H1 (cell line): ENCODE measurements around the gene TNFRSF13B. TPM values are rescaled to one million over a fixed set of nuclear protein-coding genes. Genes with fewer than 3 reads are reported as not detected.
A peak's percentile ranks its signal among the peaks of the same experiment; 100 is the strongest.

Source experiments
- CTCF ChIA-PET: fragments of 300-600 bp; sonication (Branson Sonifier 250); formaldehyde crosslinking; loops from one replicate; lab custom pipeline; 2021; ENCODE audit not compliant: partially characterized antibody; lab: Charles Lee
- POLR2A ChIA-PET: fragments of 300-600 bp; sonication (Branson Sonifier 250); formaldehyde crosslinking; loops from one replicate; lab custom pipeline; 2021; ENCODE audit warnings: inconsistent platforms; ENCODE audit not compliant: partially characterized antibody; lab: Charles Lee
- DNase-seq, 2 experiments: peaks; one replicate each; pipeline versions ENCODE4 v3.0.0 to v3.0.0-alpha.2; 2010 to 2022; ENCODE audit warnings: low spot score in 2 of 2, low read depth in 1 of 2, mixed read lengths in 1 of 2
- FAIRE-seq: peaks from 2 replicates; lab custom pipeline; 2011; peaks lifted over from hg19 to GRCh38; lab: Jason Lieb, UNC
- H2AFZ ChIP-seq: 2 replicates; pipeline ENCODE4 v1.8.1; 2012; ENCODE audit warnings: low read length, inconsistent platforms
- H2AK5ac ChIP-seq: 2 replicates; pipeline ENCODE4 v1.6.1; 2013; ENCODE audit warnings: low read depth, low read length
- H2BK120ac ChIP-seq: replicated peaks from 2 replicates; pipeline ENCODE3; 2013; ENCODE audit warnings: low read depth, low read length, inconsistent platforms
- H2BK12ac ChIP-seq: 2 replicates; pipeline ENCODE4 v1.6.1; 2013; ENCODE audit warnings: low read depth, low read length
- H2BK15ac ChIP-seq: 2 replicates; pipeline ENCODE4 v1.6.1; 2013; ENCODE audit warnings: low read length
- H2BK20ac ChIP-seq: 2 replicates; pipeline ENCODE4 v1.6.1; 2013; ENCODE audit warnings: low read length
- H2BK5ac ChIP-seq: 2 replicates; pipeline ENCODE4 v1.6.1; 2013; ENCODE audit warnings: low read depth, low read length
- H3K14ac ChIP-seq: 2 replicates; pipeline ENCODE4 v1.6.1; 2013; ENCODE audit warnings: inconsistent platforms; ENCODE audit not compliant: insufficient read length
- H3K18ac ChIP-seq: 2 replicates; pipeline ENCODE4 v1.6.1; 2013; ENCODE audit warnings: low read length; ENCODE audit errors: extremely low read depth
- H3K23ac ChIP-seq: 2 replicates; pipeline ENCODE4 v1.6.1; 2013; ENCODE audit warnings: inconsistent platforms; ENCODE audit not compliant: insufficient read length
- H3K23me2 ChIP-seq: 2 replicates; pipeline ENCODE4 v1.6.1; 2013; ENCODE audit warnings: low read depth, low read length
- H3K27ac ChIP-seq: 2 replicates; pipeline ENCODE4 v1.6.1; 2011; ENCODE audit warnings: low read depth, low read length, inconsistent platforms
- H3K27me3 ChIP-seq, 4 experiments: replicated peaks in 1 of 4; 1 replicate in 1 of 4; 2 replicates in 3 of 4; pipeline versions ENCODE4 v1.6.1 to v1.8.1; 2011 to 2013; ENCODE audit warnings: low read length in 3 of 4, mild to moderate bottlenecking in 3 of 4, inconsistent platforms in 2 of 4, mixed read lengths in 2 of 4, moderate library complexity in 1 of 4; ENCODE audit not compliant: control insufficient read depth in 3 of 4, insufficient read depth in 3 of 4; ENCODE audit errors: extremely low read depth in 1 of 4
- H3K36me3 ChIP-seq, 4 experiments: 2 replicates each; pipeline versions ENCODE4 v1.6.1 to v1.8.1; 2011 to 2013; ENCODE audit warnings: mild to moderate bottlenecking in 4 of 4, low read length in 3 of 4, moderate library complexity in 2 of 4, control low read depth in 1 of 4, inconsistent platforms in 1 of 4; ENCODE audit not compliant: insufficient read depth in 4 of 4, control insufficient read depth in 2 of 4
- H3K4ac ChIP-seq: replicated peaks from 2 replicates; pipeline ENCODE3; 2013; ENCODE audit warnings: low read length, low read depth, mixed read lengths, inconsistent platforms; ENCODE audit not compliant: insufficient read length
- H3K4me1 ChIP-seq, 4 experiments: replicated peaks in 1 of 4; 1 replicate in 1 of 4; 2 replicates in 3 of 4; pipeline versions ENCODE4 v1.6.1 to v1.8.1; 2011 to 2013; ENCODE audit warnings: low read length in 3 of 4, inconsistent platforms in 2 of 4, mixed read lengths in 1 of 4; ENCODE audit not compliant: insufficient read depth in 4 of 4, control insufficient read depth in 3 of 4
- H3K4me2 ChIP-seq, 2 experiments: 2 replicates each; pipeline versions ENCODE4 v1.6.1 to v1.8.1; 2011 to 2013; ENCODE audit warnings: low read depth in 2 of 2, low read length in 2 of 2, control low read depth in 1 of 2, inconsistent platforms in 1 of 2, mild to moderate bottlenecking in 1 of 2; ENCODE audit not compliant: insufficient read depth in 1 of 2
- H3K4me3 ChIP-seq, 4 experiments: fragments of 200-600, 300-600 bp in 1 of 4; sonication (generic), shearing (Covaris generic), sonication (Bioruptor Twin) in 1 of 4; 2 replicates each; pipeline versions ENCODE4 v1.5.1 to v1.8.1; 2011 to 2016; ENCODE audit warnings: low read length in 4 of 4, low read depth in 3 of 4, control low read depth in 2 of 4, inconsistent platforms in 2 of 4, mild to moderate bottlenecking in 2 of 4, mixed read lengths in 1 of 4, moderate library complexity in 1 of 4; ENCODE audit not compliant: insufficient read depth in 2 of 4; ENCODE audit errors: extremely low read depth in 1 of 4
- H3K56ac ChIP-seq: replicated peaks from 2 replicates; pipeline ENCODE3; 2013; ENCODE audit warnings: low read depth, mild to moderate bottlenecking, mixed read lengths, low read length, inconsistent platforms; ENCODE audit not compliant: insufficient read length
- H3K79me1 ChIP-seq: 2 replicates; pipeline ENCODE4 v1.6.1; 2013; ENCODE audit warnings: low read depth, low read length, control low read depth
- H3K79me2 ChIP-seq, 2 experiments: 2 replicates each; pipeline versions ENCODE4 v1.6.1 to v1.8.1; 2012 to 2013; ENCODE audit warnings: low read length in 2 of 2, mild to moderate bottlenecking in 2 of 2, inconsistent platforms in 1 of 2; ENCODE audit not compliant: insufficient read depth in 2 of 2, control insufficient read depth in 1 of 2
- H3K9ac ChIP-seq, 4 experiments: replicated peaks in 1 of 4; 1 replicate in 1 of 4; 2 replicates in 3 of 4; pipeline versions ENCODE4 v1.6.1 to v1.8.1; 2011 to 2013; ENCODE audit warnings: low read depth in 3 of 4, low read length in 3 of 4, control low read depth in 2 of 4, mild to moderate bottlenecking in 2 of 4, moderate library complexity in 2 of 4, inconsistent platforms in 1 of 4; ENCODE audit errors: extremely low read depth in 1 of 4
- H3K9me3 ChIP-seq, 2 experiments: 2 replicates each; pipeline versions ENCODE4 v1.6.1 to v1.8.1; 2012 to 2013; ENCODE audit warnings: mild to moderate bottlenecking in 2 of 2, moderate library complexity in 2 of 2, control low read depth in 1 of 2, inconsistent platforms in 1 of 2, low read depth in 1 of 2, low read length in 1 of 2, mixed read lengths in 1 of 2; ENCODE audit not compliant: insufficient read depth in 2 of 2
- H4K20me1 ChIP-seq, 2 experiments: replicated peaks in 1 of 2; 2 replicates each; pipeline versions ENCODE3 to v1.8.1; 2011 to 2013; ENCODE audit warnings: inconsistent platforms in 2 of 2, low read length in 2 of 2, mild to moderate bottlenecking in 1 of 2; ENCODE audit not compliant: insufficient read depth in 2 of 2, control insufficient read depth in 1 of 2
- H4K5ac ChIP-seq: 2 replicates; pipeline ENCODE4 v1.6.1; 2013; ENCODE audit warnings: low read length, low read depth, mixed read lengths, inconsistent platforms; ENCODE audit not compliant: insufficient read length
- H4K8ac ChIP-seq: 2 replicates; pipeline ENCODE4 v1.8.0; 2013; ENCODE audit warnings: mild to moderate bottlenecking, moderate library complexity, low read length, inconsistent platforms; ENCODE audit not compliant: insufficient read depth; ENCODE audit errors: extremely low read depth
- H4K91ac ChIP-seq: replicated peaks from 2 replicates; pipeline ENCODE3; 2013; ENCODE audit warnings: low read length, mixed read lengths, inconsistent platforms; ENCODE audit not compliant: insufficient read length
- JUN ChIP-seq: IDR thresholded peaks from 2 replicates; pipeline ENCODE4 v1.6.1; 2011; ENCODE audit warnings: low read depth, mild to moderate bottlenecking, improper control_type of control experiment, low read length
- PHF8 ChIP-seq: fragments of 200-600 bp; sonication (generic); conservative IDR thresholded peaks from 2 replicates; pipeline ENCODE4 v1.7.1; 2012; ENCODE audit warnings: low read depth, mild to moderate bottlenecking, inconsistent platforms, low read length, moderate library complexity
- SP2 ChIP-seq: IDR thresholded peaks from 2 replicates; pipeline ENCODE4 v1.6.1; 2012; ENCODE audit warnings: mild to moderate bottlenecking, low read length, inconsistent platforms
- TCF12 ChIP-seq: IDR thresholded peaks from 2 replicates; pipeline ENCODE4 v1.6.1; 2011; ENCODE audit warnings: low read depth, mild to moderate bottlenecking, low read length
- WGBS, 2 experiments: shearing (Covaris generic) in 1 of 2; methylation state at CpG; one replicate each; pipeline versions ENCODE4 v1.1.6 to v1.1.7; 2013 to 2015; ENCODE audit warnings: low lambda C conversion rate in 2 of 2, mixed read lengths in 2 of 2, inconsistent platforms in 1 of 2, low coverage in 1 of 2, missing lambda C conversion rate in 1 of 2; ENCODE audit not compliant: insufficient replicate concordance in 2 of 2, insufficient coverage in 1 of 2, insufficient read length in 1 of 2; ENCODE audit errors: extremely low coverage in 1 of 2, missing lambda C conversion rate in 1 of 2; 5-methylcytosine and 5-hydroxymethylcytosine counted together
- polyA plus RNA-seq, 7 experiments: library from polyadenylated mRNA; depleted of rRNA in 3 of 7; stranded (reverse) in 5 of 7; unstranded in 2 of 7; fragments of >200 nt in 5 of 7; fragments of 200-250 nt in 2 of 7; gene quantifications; 1 replicate in 5 of 7; 2 replicates in 1 of 7; 4 replicates in 1 of 7; pipeline versions ENCODE4 v1.2.1 to v1.2.3, GENCODE V29; 2011 to 2013; ENCODE audit warnings: missing spikeins in 2 of 7, mixed read lengths in 2 of 7
- total RNA-seq: library from RNA; stranded (reverse); fragmentation: NEBNext Ultra II Directional; extraction: Animal tissue kit (Norgen Biotek cat#: 25700); gene quantifications from 2 replicates; pipeline ENCODE4 v1.2.1, GENCODE V29; 2021
- TF ChIP-seq, protein P1 (sequence below): IDR thresholded peaks from 2 replicates; pipeline ENCODE4 v1.6.1; 2011; ENCODE audit warnings: low read depth, mild to moderate bottlenecking, low read length; ENCODE audit not compliant: insufficient read depth
- TF ChIP-seq, protein P2 (sequence below): IDR thresholded peaks from 2 replicates; pipeline ENCODE4 v1.6.1; 2012; ENCODE audit warnings: inconsistent platforms

The TNFRSF13B gene
- total and polyA plus RNA-seq, 2 of the 8 experiments (the other 6 are each of a cell fraction or from before 2014, with no cell fraction given): not detected

DNA sequence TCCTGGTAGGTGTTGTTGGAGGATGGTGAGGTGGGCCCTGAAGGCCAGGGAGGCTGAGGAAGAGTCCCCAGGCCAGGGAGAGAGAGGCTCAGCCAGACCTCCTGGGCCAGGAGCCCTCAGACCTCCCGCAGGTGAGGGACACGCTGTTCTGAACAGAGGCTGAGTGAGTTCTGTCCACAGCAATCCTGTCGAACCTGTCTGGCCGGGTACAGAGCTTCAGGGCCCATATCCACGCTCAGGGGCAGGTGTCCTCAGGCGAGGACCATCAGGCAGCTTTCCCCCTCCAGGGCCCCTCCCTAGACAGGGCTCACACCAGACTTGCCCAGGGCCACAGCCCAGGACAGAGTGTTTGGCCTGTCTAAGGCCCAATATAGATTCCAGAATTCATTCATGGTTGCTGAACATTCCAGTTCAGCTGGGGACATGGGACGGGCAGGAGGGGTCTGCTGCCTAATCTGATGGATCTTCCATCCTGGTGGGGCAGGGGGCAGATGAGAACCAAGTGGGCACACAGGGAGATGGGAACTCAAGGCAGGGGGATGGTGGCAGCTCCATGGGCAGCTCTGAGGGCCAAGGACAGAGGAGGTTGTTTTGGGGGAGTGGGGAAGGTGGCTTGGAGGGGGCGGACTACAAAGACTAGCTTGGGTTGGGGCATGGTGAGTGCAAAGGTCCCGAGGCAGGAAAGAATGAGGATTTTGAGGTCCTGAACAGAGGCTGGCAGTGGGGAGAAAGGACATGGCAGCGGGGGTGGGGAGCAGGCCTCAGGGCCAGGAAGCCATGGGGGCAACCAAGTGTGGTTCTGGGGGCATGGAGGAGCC, 46.9 kb upstream of the TNFRSF13B start:
- H4K8ac ChIP-seq: no peak overlapping the region
- H3K27ac ChIP-seq: no peak overlapping the region
- ChIA-PET CTCF (interaction anchor here (0.6 to 1.7 kb wide), 6 partner anchors 9 to 43 kb away, joined by 3 to 5 read pairs (median 4); no protein-coding TSS in a partner anchor), POLR2A (no interaction called here)
- H2AFZ ChIP-seq: no peak overlapping the region
- no peaks in the 10 kb centered on the region for H3K27me3 ChIP-seq
- H2AK5ac ChIP-seq: no peak overlapping the region
- H2BK20ac ChIP-seq: no peak overlapping the region
- DNase-seq (no peak), FAIRE-seq (no peak)
- no peaks in the 10 kb centered on the region for H3K79me1 ChIP-seq
- TF ChIP-seq, protein P1, sequence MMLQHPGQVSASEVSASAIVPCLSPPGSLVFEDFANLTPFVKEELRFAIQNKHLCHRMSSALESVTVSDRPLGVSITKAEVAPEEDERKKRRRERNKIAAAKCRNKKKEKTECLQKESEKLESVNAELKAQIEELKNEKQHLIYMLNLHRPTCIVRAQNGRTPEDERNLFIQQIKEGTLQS: no peak
- TF ChIP-seq PHF8 (no peak), TCF12 (no peak), JUN (no peak), SP2 (no peak)
- TF ChIP-seq, protein P2, sequence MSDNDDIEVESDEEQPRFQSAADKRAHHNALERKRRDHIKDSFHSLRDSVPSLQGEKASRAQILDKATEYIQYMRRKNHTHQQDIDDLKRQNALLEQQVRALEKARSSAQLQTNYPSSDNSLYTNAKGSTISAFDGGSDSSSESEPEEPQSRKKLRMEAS: no peak
- no peaks in the 10 kb centered on the region for H3K23me2 ChIP-seq
- H3K4me3 ChIP-seq: no peak overlapping the region
- H3K56ac ChIP-seq: no peak overlapping the region
- H3K4ac ChIP-seq: no peak overlapping the region
- no peaks in the 10 kb centered on the region for H3K9me3 ChIP-seq
- H3K9ac ChIP-seq: no peak overlapping the region
- no peaks in the 10 kb centered on the region for H4K20me1 ChIP-seq
- no peak overlapping the region for H4K91ac ChIP-seq
- 88% methylated on average over 10 of the region's 10 CpGs; no CpG with 5 or more reads in 1 of the 2 experiments for WGBS, 2 experiments
- H3K14ac ChIP-seq: no peak overlapping the region
- no peak overlapping the region for H3K4me2 ChIP-seq
- H4K5ac ChIP-seq: no peak overlapping the region
- no peak overlapping the region for H2BK120ac ChIP-seq
- peak overlapping the region; percentile 21; the same call in 1 of the 2 replicates for H2BK5ac ChIP-seq
- no peak overlapping the region for H3K23ac ChIP-seq
- H3K18ac ChIP-seq: no peak overlapping the region; the same call in 1 of the 2 replicates
- no peaks in the 10 kb centered on the region for H3K79me2 ChIP-seq
- no peaks in the 10 kb centered on the region; a peak in 3 of 7 replicates for H3K4me1 ChIP-seq
- H3K36me3 ChIP-seq: no peaks in the 10 kb centered on the region
- H2BK12ac ChIP-seq: peak overlapping the region; percentile 39; the same call in 1 of the 2 replicates
- H2BK15ac ChIP-seq: no peak overlapping the region
